Measurements from ENCODE around the gene RBBP4. TPM values are rescaled to one million over a fixed set of nuclear protein-coding genes. Genes with fewer than 3 reads are reported as not detected.

The RBBP4 gene
- total and polyA plus RNA-seq, 2 of the 8 experiments (the other 6 are each of a cell fraction or from before 2014, with no cell fraction given), result 147 to 397 TPM

GRCh38 chr1:32701421-32701911, 50.5 kb downstream of the RBBP4 start:
- Histone ChIP-seq H2BK120ac (replicated peaks; ENCODE audit: low read depth, low read length) (no peak overlapping the region), H3K27ac (ENCODE audit: low read depth, low read length) (no peak overlapping the region), H2BK20ac (ENCODE audit: low read length) (no peak overlapping the region), H3K4ac (replicated peaks; ENCODE audit: insufficient read length, low read depth, low read length) (no peak overlapping the region), H4K91ac (replicated peaks; ENCODE audit: insufficient read length, low read length) (no peak overlapping the region), H3K18ac (ENCODE audit: extremely low read depth, low read length) (no peak overlapping the region; the same call in 1 of the 2 replicates), H3K79me2 (ENCODE audit: control insufficient read depth in 1 of 2, insufficient read depth in 2 of 2, low read length in 2 of 2) (no peaks in the 10 kb centered on the region), H2AK5ac (ENCODE audit: low read depth, low read length) (no peak overlapping the region), H3K4me3 (ENCODE audit: extremely low read depth in 1 of 4, insufficient read depth in 2 of 4, low read depth in 3 of 4, low read length in 4 of 4) (no peak overlapping the region), H2BK12ac (ENCODE audit: low read depth, low read length) (no peak overlapping the region; the same call in 1 of the 2 replicates), H3K27me3 (replicated peaks in 1 of 4; ENCODE audit: control insufficient read depth in 3 of 4, extremely low read depth in 1 of 4, insufficient read depth in 3 of 4, low read length in 3 of 4) (peaks cover 5 to 35% (median 28%) of the 10 kb centered on the region in 4 experiments), H3K9ac (replicated peaks in 1 of 4; ENCODE audit: extremely low read depth in 1 of 4, low read depth in 3 of 4, low read length in 3 of 4) (no peak overlapping the region), H3K23ac (ENCODE audit: insufficient read length) (no peak overlapping the region), H2AFZ (ENCODE audit: low read length) (no peak overlapping the region), H4K8ac (ENCODE audit: extremely low read depth, insufficient read depth, low read length) (no peak overlapping the region), H4K5ac (ENCODE audit: insufficient read length, low read depth, low read length) (no peak overlapping the region), H4K20me1 (replicated peaks in 1 of 2; ENCODE audit: control insufficient read depth in 1 of 2, insufficient read depth in 2 of 2, low read length in 2 of 2) (no peaks in the 10 kb centered on the region), H3K4me2 (ENCODE audit: insufficient read depth in 1 of 2, low read depth in 2 of 2, low read length in 2 of 2) (peak overlapping the region; percentile 78 to 98; a peak in 1 of 4 replicates), H3K23me2 (ENCODE audit: low read depth, low read length) (peaks cover 9% of the 10 kb centered on the region; the same call in 1 of the 2 replicates), H3K9me3 (ENCODE audit: insufficient read depth in 2 of 2, low read depth in 1 of 2, low read length in 1 of 2) (no peaks in the 10 kb centered on the region), H3K79me1 (ENCODE audit: low read depth, low read length) (no peaks in the 10 kb centered on the region), H3K56ac (replicated peaks; ENCODE audit: insufficient read length, low read depth, low read length) (no peak overlapping the region), H2BK15ac (ENCODE audit: low read length) (no peak overlapping the region), H3K36me3 (ENCODE audit: control insufficient read depth in 2 of 4, insufficient read depth in 4 of 4, low read length in 3 of 4) (no peaks in the 10 kb centered on the region), H3K4me1 (replicated peaks in 1 of 4; ENCODE audit: control insufficient read depth in 3 of 4, insufficient read depth in 4 of 4, low read length in 3 of 4) (peaks cover 0 to 15% (median 6%) of the 10 kb centered on the region in 4 experiments; a peak in 6 of 7 replicates), H2BK5ac (ENCODE audit: low read depth, low read length) (no peak overlapping the region), H3K14ac (ENCODE audit: insufficient read length) (no peak overlapping the region)
- CTCF ChIA-PET (ENCODE audit: partially characterized antibody), result interaction anchor here (0.9 to 6.6 kb wide), 5 partner anchors 10 to 84 kb away, joined by 3 to 68 read pairs (median 4); no protein-coding TSS in a partner anchor
- WGBS, 2 experiments (ENCODE audit: extremely low coverage in 1 of 2, insufficient coverage in 1 of 2, insufficient read length in 1 of 2, insufficient replicate concordance in 2 of 2, low coverage in 1 of 2, low lambda C conversion rate in 2 of 2, missing lambda C conversion rate in 1 of 2), result 70% methylated on average over 5 of the region's 6 CpGs; no CpG with 5 or more reads in 1 of the 2 experiments
- FAIRE-seq, result no peak
- DNase-seq (ENCODE audit: low read depth in 1 of 2, low spot score in 2 of 2), result no peak
- POLR2A ChIA-PET (ENCODE audit: partially characterized antibody), result interaction anchor here (0.6 to 7.4 kb wide), 9 partner anchors 13 to 111 kb away, joined by 3 to 53 read pairs (median 3); no protein-coding TSS in a partner anchor
